H1 (cell line): ENCODE data around the gene ZBTB47.

ENCODE experiments used
- EP300 ChIP-seq, 2 experiments: IDR thresholded peaks; 1 replicate in 1 of 2; 2 replicates in 1 of 2; pipeline ENCODE4 v1.6.1; 2011 to 2012; ENCODE audit warnings: low read depth in 2 of 2, low read length in 2 of 2, mild to moderate bottlenecking in 2 of 2, borderline replicate concordance in 1 of 2, inconsistent platforms in 1 of 2, moderate library complexity in 1 of 2
- RAD21 ChIP-seq, 2 experiments: IDR thresholded peaks in 1 of 2; conservative IDR thresholded peaks in 1 of 2; 2 replicates each; pipeline ENCODE4 v1.6.1; 2011; ENCODE audit warnings: low read depth in 2 of 2, low read length in 2 of 2, improper control_type of control experiment in 1 of 2, inconsistent platforms in 1 of 2, mild to moderate bottlenecking in 1 of 2, moderate library complexity in 1 of 2
- RXRA ChIP-seq: IDR thresholded peaks from 2 replicates; pipeline ENCODE4 v1.6.1; 2011; ENCODE audit warnings: low read depth, mild to moderate bottlenecking, low read length, moderate library complexity; ENCODE audit not compliant: insufficient read depth
- TAF1 ChIP-seq: IDR thresholded peaks from 2 replicates; pipeline ENCODE4 v1.6.1; 2011; ENCODE audit warnings: mild to moderate bottlenecking, low read depth, low read length
- YY1 ChIP-seq: IDR thresholded peaks from 2 replicates; pipeline ENCODE4 v1.6.1; 2011; ENCODE audit warnings: low read depth, mild to moderate bottlenecking, low read length
- TF ChIP-seq, protein P1 (sequence below), 3 experiments: IDR thresholded peaks; 1 replicate in 2 of 3; 2 replicates in 1 of 3; pipeline versions ENCODE4 v1.5.1 to v1.6.1; 2011; ENCODE audit warnings: low read length in 3 of 3, mild to moderate bottlenecking in 3 of 3, inconsistent platforms in 2 of 3, low read depth in 1 of 3, moderate library complexity in 1 of 3; ENCODE audit not compliant: insufficient read depth in 1 of 3; ENCODE audit errors: control extremely low read depth in 1 of 3

DNA sequence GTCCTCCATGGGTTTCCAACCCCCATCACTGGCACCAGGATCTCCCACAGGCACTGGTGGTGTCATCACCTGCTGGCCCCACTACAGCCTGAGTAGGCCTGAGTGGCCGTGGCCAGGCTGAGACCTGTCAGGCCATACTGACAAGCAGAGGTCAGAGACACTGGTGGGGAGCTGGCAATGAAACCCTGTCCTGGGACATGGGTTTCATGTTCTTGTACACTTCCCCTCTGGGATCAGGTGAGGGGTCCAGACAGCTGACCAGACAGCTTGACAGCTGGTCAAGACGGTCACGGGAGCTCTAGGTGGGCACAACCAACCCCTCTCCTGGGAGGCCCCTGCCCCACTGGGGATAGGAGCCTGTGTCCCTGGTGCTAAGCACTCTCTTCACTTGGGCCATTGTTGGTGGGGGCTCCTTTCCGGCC, 13.1 kb downstream of the ZBTB47 start:
- TF ChIP-seq, protein P1, sequence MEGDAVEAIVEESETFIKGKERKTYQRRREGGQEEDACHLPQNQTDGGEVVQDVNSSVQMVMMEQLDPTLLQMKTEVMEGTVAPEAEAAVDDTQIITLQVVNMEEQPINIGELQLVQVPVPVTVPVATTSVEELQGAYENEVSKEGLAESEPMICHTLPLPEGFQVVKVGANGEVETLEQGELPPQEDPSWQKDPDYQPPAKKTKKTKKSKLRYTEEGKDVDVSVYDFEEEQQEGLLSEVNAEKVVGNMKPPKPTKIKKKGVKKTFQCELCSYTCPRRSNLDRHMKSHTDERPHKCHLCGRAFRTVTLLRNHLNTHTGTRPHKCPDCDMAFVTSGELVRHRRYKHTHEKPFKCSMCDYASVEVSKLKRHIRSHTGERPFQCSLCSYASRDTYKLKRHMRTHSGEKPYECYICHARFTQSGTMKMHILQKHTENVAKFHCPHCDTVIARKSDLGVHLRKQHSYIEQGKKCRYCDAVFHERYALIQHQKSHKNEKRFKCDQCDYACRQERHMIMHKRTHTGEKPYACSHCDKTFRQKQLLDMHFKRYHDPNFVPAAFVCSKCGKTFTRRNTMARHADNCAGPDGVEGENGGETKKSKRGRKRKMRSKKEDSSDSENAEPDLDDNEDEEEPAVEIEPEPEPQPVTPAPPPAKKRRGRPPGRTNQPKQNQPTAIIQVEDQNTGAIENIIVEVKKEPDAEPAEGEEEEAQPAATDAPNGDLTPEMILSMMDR (IDR thresholded peaks at IDR 0.05; ENCODE audit: control extremely low read depth in 1 of 3, insufficient read depth in 1 of 3, low read depth in 1 of 3, low read length in 3 of 3): no peak
- TF ChIP-seq EP300 (IDR thresholded peaks at IDR 0.05; ENCODE audit: borderline replicate concordance in 1 of 2, low read depth in 2 of 2, low read length in 2 of 2): no peak
- TF ChIP-seq RXRA: no peak
- no peak for TF ChIP-seq TAF1
- no peak for TF ChIP-seq YY1
- TF ChIP-seq RAD21 (IDR thresholded peaks at IDR 0.05 in 1 of 2, conservative IDR thresholded peaks at IDR 0.05 in 1 of 2; ENCODE audit: low read depth in 2 of 2, low read length in 2 of 2): no peak
